ENCODE measurements around the gene PCSK5.

PCSK5 gene

DNA sequence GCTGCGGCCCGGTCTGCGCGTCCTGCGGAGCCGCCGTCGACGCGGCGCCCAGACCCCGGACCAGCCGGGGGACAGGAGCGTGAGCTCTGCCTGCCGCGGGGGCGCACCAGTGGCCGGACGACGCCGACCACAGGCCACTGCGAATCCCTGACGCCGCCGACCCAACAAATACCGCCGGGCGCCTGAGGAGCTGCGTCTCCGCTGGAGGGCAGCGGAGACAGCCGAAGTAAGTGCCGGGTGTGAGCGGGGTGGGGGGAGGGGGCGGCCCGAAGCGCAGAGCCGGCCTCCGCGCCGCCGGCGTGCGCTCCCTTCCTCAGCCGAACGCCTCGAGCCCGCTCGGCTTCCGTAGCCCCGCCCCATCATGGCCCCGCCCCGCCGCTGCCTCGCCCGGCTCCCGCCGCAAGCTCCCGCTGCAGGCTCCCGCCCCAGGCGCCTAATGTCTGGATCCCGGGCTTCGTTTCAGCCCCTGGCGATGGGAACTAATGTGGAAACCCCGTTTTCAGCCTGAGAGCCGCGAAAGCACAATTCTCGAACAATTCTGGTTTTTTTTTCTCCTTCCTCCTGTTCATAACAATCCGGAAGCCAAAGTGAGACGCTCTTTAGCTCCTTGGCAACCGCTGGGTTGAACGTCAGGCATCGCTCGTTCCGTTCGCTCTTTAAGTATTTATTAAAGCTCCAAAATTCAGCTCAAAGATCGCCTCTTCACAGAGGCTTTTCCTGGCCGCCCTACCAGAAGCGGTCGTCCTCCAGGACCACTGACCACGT lies 503.9 kb downstream of the PCSK5 start, which contains the start of gene RFK:
Gene RFK, minus strand, starts transcription at position 232 of the 765 bp plus-strand sequence. CDS start 255 bp downstream, outside the sequence.
- peak within 1 kb of the TSS; percentile 83 for H3K4me3 ChIP-seq (ENCODE audit: low read depth, low read length)
- peak; percentile 96 for DNase-seq (ENCODE audit: low read depth)
- TF ChIP-seq, protein P1, sequence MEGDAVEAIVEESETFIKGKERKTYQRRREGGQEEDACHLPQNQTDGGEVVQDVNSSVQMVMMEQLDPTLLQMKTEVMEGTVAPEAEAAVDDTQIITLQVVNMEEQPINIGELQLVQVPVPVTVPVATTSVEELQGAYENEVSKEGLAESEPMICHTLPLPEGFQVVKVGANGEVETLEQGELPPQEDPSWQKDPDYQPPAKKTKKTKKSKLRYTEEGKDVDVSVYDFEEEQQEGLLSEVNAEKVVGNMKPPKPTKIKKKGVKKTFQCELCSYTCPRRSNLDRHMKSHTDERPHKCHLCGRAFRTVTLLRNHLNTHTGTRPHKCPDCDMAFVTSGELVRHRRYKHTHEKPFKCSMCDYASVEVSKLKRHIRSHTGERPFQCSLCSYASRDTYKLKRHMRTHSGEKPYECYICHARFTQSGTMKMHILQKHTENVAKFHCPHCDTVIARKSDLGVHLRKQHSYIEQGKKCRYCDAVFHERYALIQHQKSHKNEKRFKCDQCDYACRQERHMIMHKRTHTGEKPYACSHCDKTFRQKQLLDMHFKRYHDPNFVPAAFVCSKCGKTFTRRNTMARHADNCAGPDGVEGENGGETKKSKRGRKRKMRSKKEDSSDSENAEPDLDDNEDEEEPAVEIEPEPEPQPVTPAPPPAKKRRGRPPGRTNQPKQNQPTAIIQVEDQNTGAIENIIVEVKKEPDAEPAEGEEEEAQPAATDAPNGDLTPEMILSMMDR (conservative IDR thresholded peaks at IDR 0.05; ENCODE audit: low read depth, low read length): peak; percentile 49

DNA sequence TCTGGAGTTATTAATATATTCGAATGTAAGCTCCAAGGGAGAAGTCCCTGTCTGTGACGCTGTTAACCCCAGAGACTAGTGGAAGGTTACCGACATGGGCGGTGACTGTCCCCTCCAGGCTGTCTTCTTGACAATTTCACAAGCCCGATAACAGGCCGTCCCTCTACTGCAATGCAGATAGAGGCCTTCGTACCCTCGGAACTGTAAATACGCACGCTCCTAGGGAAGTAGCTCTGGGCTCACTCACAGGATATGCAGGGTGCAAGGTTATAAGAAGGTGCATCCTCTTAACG lies 504.4 kb downstream of the PCSK5 start:
- no peak for DNase-seq (ENCODE audit: low read depth)
- TF ChIP-seq, protein P1 (conservative IDR thresholded peaks at IDR 0.05; ENCODE audit: low read depth, low read length): no peak
- peak overlapping the region; percentile 83 for H3K4me3 ChIP-seq (ENCODE audit: low read depth, low read length)

DNA sequence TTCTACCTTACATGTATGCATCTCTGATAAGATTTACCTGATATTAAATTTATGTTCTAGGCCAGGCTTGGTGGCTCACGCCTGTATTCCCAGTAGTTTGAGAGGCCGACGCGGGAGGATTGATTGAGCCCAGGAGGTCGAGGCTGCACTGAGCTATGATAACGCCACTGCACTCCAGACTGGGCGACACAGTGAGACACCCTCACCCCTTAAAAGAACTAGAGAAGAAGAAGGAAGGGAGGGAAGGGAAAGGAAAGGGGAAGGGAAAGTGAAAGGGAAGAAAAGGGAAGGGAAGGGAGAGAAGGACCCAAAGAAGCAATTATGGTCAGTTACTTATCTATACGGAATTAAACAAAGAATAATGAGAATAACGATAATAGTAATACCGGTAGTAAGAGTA lies 504.9 kb downstream of the PCSK5 start:
- H3K4me3 ChIP-seq (ENCODE audit: low read depth, low read length): no peak overlapping the region
- TF ChIP-seq, protein P1 (conservative IDR thresholded peaks at IDR 0.05; ENCODE audit: low read depth, low read length): no peak
- DNase-seq (ENCODE audit: low read depth): no peak

- DNase-seq (ENCODE audit: low read depth): no peak
- no peak overlapping the region for H3K4me3 ChIP-seq (ENCODE audit: low read depth, low read length)
- TF ChIP-seq, protein P1 (conservative IDR thresholded peaks at IDR 0.05; ENCODE audit: low read depth, low read length): no peak
These were observed 505.7 kb downstream of the PCSK5 start for GRCh38 chr9:76396144-76396543.

DNA sequence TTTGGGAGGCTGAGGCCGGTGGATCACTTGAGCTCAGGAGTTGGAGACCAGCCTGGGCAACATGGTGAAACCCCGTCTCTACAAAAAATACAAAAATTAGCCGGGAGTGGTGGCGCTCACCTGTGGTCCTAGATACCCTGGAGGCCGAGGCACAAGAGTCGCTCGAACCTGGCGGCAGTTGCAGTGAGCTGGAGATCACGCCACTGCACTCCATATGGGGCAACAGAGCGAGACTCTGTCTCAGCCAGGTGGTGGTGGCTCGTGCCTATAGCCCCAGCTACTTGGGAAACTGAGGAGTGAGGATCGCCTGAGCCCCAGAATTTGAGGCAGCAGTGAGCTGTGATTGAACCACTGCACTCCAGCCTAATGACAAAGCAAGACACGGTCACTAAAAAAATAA lies 506.1 kb downstream of the PCSK5 start:
- no peak overlapping the region for H3K4me3 ChIP-seq (ENCODE audit: low read depth, low read length)
- DNase-seq (ENCODE audit: low read depth): no peak
- TF ChIP-seq, protein P1 (conservative IDR thresholded peaks at IDR 0.05; ENCODE audit: low read depth, low read length): no peak

- TF ChIP-seq, protein P1 (conservative IDR thresholded peaks at IDR 0.05; ENCODE audit: low read depth, low read length): no peak
- no peak for DNase-seq (ENCODE audit: low read depth)
- no peak overlapping the region for H3K4me3 ChIP-seq (ENCODE audit: low read depth, low read length)
These were observed 509.4 kb downstream of the PCSK5 start for GRCh38 chr9:76399856-76400255.

DNA sequence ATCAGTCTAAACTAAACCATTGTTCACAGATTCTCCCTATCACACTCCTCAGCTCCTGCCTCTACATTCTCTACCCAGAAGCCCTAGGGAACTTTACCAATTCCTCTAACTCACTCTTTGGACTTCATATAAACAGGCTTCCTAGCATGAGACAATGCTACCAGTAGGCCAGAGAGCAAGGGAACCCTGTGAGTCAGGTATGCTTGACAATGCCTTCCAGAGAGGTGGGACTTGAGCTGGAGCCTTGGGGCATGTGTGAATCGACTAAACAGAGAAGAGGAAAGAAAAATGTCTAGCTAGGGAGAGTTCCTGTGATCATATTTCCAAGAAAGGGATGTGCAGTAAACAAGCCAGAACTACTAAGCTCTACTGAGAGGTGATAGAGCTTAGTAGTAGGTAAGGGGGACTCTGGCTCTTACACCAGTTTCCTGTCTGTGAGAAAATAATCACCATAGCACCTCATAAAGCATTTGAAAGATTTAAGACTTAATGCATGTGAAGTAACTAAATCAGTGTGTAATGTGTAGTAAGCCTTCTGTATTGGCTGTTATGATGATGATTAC lies 510.1 kb downstream of the PCSK5 start:
- no peak for DNase-seq (ENCODE audit: low read depth)
- TF ChIP-seq, protein P1 (conservative IDR thresholded peaks at IDR 0.05; ENCODE audit: low read depth, low read length): no peak
- no peak overlapping the region for H3K4me3 ChIP-seq (ENCODE audit: low read depth, low read length)

Measured in choroid plexus epithelial cell (primary cell).